ENCODE measurements around the gene ADAMTS9. TPM values are rescaled to one million over a fixed set of nuclear protein-coding genes. Genes with fewer than 3 reads are reported as not detected.

ADAMTS9 gene
- total RNA-seq, 1 experiment from 2014 or later = 0.46 TPM

DNA sequence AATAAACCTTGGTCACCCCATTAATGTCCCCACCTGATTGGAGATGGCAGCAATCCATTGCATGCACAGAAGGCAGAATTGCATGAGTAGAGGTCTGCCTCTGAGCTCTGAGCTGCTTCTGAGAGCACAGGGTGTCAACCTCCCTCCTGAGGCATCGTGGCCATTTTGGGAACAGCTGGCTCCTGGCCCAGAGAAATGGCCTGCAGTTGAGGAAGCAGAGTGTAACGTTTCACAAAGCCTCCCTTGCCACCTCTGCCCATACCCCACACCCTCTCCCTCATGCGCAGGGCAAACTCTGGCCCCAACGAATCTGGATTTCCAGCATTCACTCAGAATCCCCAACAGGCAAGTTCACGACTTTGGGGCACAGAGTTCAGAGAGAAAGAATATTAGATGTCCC is 198.9 kb downstream of the ADAMTS9 start:
- Histone ChIP-seq H2AFZ (ENCODE audit: low read length) (peak overlapping the region; percentile 90), H3K14ac (ENCODE audit: insufficient read depth, low read length) (peak overlapping the region; percentile 85; the same call in 1 of the 2 replicates), H4K20me1 (ENCODE audit: control insufficient read depth, insufficient read depth, insufficient read length) (no peaks in the 10 kb centered on the region), H3K23ac (ENCODE audit: insufficient read length, low read depth, low read length) (no peak overlapping the region), H3K79me2 (ENCODE audit: insufficient read depth, low read length) (no peaks in the 10 kb centered on the region), H3K27me3 (ENCODE audit: insufficient read depth, low read length) (no peaks in the 10 kb centered on the region; the same call in 1 of the 2 replicates), H2BK20ac (ENCODE audit: low read depth, low read length, poor library complexity, severe bottlenecking) (no peak overlapping the region), H3K4me2 (ENCODE audit: insufficient read depth, insufficient read length, low read length) (peak overlapping the region; percentile 69), H3K9ac (ENCODE audit: extremely low read depth, insufficient read length, low read length) (no peak overlapping the region), H2AK5ac (ENCODE audit: insufficient read length, low read length) (no peak overlapping the region), H3K56ac (ENCODE audit: insufficient read length, low read depth, low read length) (no peak overlapping the region), H3K79me1 (ENCODE audit: insufficient read depth, low read depth, low read length, poor library complexity, severe bottlenecking) (no peaks in the 10 kb centered on the region), H3K4ac (ENCODE audit: low read depth, low read length) (no peak overlapping the region), H2BK15ac (ENCODE audit: low read depth, low read length) (no peak overlapping the region), H3K18ac (ENCODE audit: insufficient read length, low read depth, low read length) (no peak overlapping the region), H2BK5ac (ENCODE audit: insufficient read length, low read length) (no peak overlapping the region), H3K27ac (ENCODE audit: insufficient read length, low read depth, low read length) (no peak overlapping the region), H3T11ph (ENCODE audit: low read length) (no peak overlapping the region), H2BK12ac (ENCODE audit: insufficient read length, low read depth, low read length) (no peak overlapping the region), H3K4me1 (ENCODE audit: insufficient read depth, low read length) (peaks cover 8% of the 10 kb centered on the region; the same call in 1 of the 2 replicates), H4K91ac (ENCODE audit: insufficient read length, low read depth, low read length) (no peak overlapping the region), H2BK120ac (ENCODE audit: low read depth, low read length, poor library complexity, severe bottlenecking) (no peak overlapping the region), H4K8ac (replicated peaks; ENCODE audit: insufficient read length, low read depth, low read length) (no peak overlapping the region), H4K5ac (ENCODE audit: insufficient read length, low read depth, low read length) (no peak overlapping the region), H3K9me3 (ENCODE audit: control insufficient read depth, low read depth, low read length) (no peaks in the 10 kb centered on the region), H3K23me2 (ENCODE audit: insufficient read length, low read depth, low read length, poor library complexity, severe bottlenecking) (peaks cover 4% of the 10 kb centered on the region)
- H3K9me3 Mint-ChIP-seq = no peaks in the 10 kb centered on the region
- H3K4me1 Mint-ChIP-seq = peaks cover 31 to 42% of the 10 kb centered on the region in 2 experiments
- no peak for DNase-seq
- TF ChIP-seq, protein P1, sequence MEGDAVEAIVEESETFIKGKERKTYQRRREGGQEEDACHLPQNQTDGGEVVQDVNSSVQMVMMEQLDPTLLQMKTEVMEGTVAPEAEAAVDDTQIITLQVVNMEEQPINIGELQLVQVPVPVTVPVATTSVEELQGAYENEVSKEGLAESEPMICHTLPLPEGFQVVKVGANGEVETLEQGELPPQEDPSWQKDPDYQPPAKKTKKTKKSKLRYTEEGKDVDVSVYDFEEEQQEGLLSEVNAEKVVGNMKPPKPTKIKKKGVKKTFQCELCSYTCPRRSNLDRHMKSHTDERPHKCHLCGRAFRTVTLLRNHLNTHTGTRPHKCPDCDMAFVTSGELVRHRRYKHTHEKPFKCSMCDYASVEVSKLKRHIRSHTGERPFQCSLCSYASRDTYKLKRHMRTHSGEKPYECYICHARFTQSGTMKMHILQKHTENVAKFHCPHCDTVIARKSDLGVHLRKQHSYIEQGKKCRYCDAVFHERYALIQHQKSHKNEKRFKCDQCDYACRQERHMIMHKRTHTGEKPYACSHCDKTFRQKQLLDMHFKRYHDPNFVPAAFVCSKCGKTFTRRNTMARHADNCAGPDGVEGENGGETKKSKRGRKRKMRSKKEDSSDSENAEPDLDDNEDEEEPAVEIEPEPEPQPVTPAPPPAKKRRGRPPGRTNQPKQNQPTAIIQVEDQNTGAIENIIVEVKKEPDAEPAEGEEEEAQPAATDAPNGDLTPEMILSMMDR (conservative IDR thresholded peaks at IDR 0.05) = no peak
- H3K27ac Mint-ChIP-seq = peak overlapping the region in 1 of 3 experiments; percentile 78; a peak in 2 of 7 replicates
- peak overlapping the region; percentile 34 to 64 for H3K4me3 Mint-ChIP-seq
- no CpG with 5 or more reads among the region's 5 CpGs for WGBS (ENCODE audit: extremely low coverage, insufficient read length, low lambda C conversion rate)
- H3K36me3 Mint-ChIP-seq (ENCODE audit: insufficient read depth in 1 of 3, low read depth in 3 of 3) = no peaks in the 10 kb centered on the region
- H3K27me3 Mint-ChIP-seq (ENCODE audit: low read depth) = peaks cover 22% of the 10 kb centered on the region
